Measurements from ENCODE around the gene KCNQ5.

KCNQ5 gene

DNA sequence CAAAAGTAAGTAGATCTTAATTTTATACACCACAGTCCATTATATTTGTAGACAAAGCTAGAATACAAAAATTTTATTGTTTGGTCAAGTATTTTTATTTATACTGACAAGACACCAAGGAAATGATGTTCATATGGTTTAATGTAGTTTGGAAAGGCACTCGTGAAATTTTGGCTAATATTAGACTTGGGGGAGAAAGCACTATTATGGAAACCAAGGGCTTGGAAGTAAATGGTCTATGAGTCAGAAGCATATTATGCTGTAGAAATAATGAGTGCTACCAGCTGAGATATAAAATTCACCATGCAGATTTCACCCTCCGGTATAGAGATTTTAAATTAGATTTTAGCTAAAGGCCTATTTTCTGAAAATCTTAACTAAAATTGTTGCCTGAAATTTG, 233.6 kb downstream of the KCNQ5 start:
- DNase-seq (ENCODE audit: low read depth) = no peak
- TF ChIP-seq, protein P1, sequence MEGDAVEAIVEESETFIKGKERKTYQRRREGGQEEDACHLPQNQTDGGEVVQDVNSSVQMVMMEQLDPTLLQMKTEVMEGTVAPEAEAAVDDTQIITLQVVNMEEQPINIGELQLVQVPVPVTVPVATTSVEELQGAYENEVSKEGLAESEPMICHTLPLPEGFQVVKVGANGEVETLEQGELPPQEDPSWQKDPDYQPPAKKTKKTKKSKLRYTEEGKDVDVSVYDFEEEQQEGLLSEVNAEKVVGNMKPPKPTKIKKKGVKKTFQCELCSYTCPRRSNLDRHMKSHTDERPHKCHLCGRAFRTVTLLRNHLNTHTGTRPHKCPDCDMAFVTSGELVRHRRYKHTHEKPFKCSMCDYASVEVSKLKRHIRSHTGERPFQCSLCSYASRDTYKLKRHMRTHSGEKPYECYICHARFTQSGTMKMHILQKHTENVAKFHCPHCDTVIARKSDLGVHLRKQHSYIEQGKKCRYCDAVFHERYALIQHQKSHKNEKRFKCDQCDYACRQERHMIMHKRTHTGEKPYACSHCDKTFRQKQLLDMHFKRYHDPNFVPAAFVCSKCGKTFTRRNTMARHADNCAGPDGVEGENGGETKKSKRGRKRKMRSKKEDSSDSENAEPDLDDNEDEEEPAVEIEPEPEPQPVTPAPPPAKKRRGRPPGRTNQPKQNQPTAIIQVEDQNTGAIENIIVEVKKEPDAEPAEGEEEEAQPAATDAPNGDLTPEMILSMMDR (IDR thresholded peaks at IDR 0.05; ENCODE audit: control insufficient read depth, extremely low read depth, insufficient read depth) = no peak
- no peak overlapping the region for H3K4me3 ChIP-seq (ENCODE audit: low read depth, low read length)

DNA sequence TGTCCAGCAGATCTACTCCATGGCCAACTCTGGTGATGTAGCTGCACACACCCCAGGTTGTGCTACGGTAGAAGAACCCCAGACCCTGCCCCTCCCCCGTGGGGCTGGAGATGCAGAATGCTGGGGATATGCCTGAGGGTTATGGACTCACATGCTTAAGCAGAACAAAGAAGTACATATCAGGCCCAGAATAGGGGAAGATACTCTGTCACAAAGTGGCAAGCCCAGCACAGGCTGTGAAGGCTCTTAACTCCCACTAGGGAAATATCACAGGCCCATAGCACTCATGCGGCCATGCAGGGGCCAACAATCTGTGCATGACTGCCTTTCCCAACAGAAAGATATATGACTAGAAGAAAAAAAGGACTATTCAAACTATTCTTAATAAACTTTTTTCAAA, 234.9 kb downstream of the KCNQ5 start:
- TF ChIP-seq, protein P1 (IDR thresholded peaks at IDR 0.05; ENCODE audit: control insufficient read depth, extremely low read depth, insufficient read depth) = no peak
- no peak for DNase-seq (ENCODE audit: low read depth)

DNA sequence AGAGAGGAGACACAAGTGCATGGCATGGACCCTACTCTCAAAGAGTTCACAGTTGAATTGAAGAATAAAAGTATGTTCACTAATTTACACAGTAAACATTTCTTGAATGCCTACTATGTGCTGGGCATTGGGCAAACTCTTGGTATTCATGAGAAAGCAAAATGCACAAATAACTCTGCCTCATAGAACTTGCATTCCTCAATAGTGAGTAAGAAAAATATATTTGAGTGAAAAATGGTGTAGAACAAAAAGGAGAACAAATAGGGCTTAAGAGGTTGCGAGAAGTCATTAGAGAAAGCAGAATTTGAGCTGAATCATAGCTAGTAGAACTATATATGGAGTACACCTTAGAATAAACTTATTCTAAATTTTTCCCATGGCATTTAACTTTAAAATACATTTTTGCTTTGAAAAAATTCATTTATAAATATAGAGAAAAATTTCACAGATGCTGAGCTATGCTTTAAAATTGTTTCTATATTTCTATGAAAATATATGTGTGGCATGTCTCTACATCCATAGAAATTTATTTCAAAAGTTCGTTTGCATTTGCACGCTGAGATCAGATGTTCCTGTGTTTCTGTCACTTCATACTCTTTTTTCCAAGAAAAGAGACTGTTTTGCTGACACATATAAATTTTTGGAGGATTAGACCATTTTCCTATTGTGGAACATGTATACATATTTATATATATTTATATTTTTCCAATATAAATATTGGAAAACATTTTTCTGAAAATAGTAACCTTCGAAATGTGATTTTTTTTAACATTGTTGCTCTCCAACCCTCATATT, 236.1 kb downstream of the KCNQ5 start:
- no peak overlapping the region for H3K4me3 ChIP-seq (ENCODE audit: low read depth, low read length)
- no peak for DNase-seq (ENCODE audit: low read depth)
- TF ChIP-seq, protein P1 (IDR thresholded peaks at IDR 0.05; ENCODE audit: control insufficient read depth, extremely low read depth, insufficient read depth) = no peak

More for the DNA sequence above, 234.9 kb downstream of the KCNQ5 start:
- H3K4me3 ChIP-seq (ENCODE audit: low read depth, low read length) = no peak overlapping the region

DNA sequence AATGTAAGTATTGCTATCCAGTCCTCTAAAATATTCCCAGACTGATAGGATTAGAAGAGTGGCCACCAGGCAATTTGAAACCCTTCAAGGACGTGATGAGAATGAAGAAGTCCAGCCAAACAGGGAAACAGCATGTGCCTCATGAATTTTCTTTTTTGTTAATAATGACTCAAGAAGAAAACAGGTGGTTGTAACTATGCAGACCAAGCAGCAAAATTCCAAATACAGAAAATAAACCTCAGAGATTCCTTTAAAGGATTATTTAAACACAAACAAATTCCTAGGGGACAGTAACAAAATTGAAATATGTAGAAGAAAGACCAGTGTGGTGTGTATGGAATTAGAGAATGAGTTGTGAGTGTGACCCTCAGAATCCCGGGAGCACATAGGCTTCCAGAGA, 239.2 kb downstream of the KCNQ5 start:
- no peak for DNase-seq (ENCODE audit: low read depth)
- H3K4me3 ChIP-seq (ENCODE audit: low read depth, low read length) = no peak overlapping the region
- TF ChIP-seq, protein P1 (IDR thresholded peaks at IDR 0.05; ENCODE audit: control insufficient read depth, extremely low read depth, insufficient read depth) = no peak

DNA sequence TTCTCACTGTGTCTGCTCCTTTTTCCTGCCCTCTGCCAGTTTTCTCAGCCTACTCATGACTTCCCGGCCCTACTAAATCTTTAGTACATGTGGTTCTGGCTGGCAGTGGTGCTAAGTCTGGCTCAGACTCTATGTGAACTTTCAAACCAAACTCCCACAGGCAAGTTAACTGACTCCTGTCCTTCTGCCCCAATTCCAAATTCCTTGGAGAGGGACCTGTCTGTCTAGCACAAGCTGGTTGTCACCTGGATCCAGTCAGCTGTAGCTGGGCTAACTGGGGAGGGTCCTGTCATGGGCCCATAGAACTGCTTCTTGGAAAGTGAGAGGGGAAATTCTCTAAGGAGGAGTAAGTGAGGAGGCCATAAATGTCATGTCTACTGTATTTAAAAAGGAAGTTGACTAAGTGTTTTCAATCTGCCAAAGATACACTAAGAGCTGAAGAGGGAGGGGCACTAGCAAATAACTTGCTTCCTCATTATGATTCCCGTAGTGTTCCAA, 240.1 kb downstream of the KCNQ5 start:
- DNase-seq (ENCODE audit: low read depth) = no peak
- TF ChIP-seq, protein P1 (IDR thresholded peaks at IDR 0.05; ENCODE audit: control insufficient read depth, extremely low read depth, insufficient read depth) = no peak
- H3K4me3 ChIP-seq (ENCODE audit: low read depth, low read length) = no peak overlapping the region

DNA sequence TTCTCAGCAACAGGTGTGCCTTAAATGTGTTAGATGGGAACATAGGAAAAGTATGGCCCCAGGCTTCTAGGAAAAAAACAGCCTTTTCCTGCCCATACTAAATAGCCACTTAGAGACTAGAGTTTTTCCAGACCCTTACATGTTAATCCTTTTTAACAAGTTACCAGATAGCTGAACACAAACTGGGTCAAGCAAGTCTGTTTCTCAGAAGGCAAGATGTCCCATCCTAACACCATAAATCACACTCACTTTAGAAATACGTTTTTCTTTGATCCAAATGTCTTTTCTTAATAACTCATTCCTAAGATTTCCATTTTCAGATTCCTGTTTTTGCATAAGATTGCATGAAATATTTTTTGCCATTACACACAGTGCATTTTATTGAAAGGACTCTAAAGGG, 241.3 kb downstream of the KCNQ5 start:
- H3K4me3 ChIP-seq (ENCODE audit: low read depth, low read length) = no peak overlapping the region
- no peak for DNase-seq (ENCODE audit: low read depth)
- TF ChIP-seq, protein P1 (IDR thresholded peaks at IDR 0.05; ENCODE audit: control insufficient read depth, extremely low read depth, insufficient read depth) = no peak

DNA sequence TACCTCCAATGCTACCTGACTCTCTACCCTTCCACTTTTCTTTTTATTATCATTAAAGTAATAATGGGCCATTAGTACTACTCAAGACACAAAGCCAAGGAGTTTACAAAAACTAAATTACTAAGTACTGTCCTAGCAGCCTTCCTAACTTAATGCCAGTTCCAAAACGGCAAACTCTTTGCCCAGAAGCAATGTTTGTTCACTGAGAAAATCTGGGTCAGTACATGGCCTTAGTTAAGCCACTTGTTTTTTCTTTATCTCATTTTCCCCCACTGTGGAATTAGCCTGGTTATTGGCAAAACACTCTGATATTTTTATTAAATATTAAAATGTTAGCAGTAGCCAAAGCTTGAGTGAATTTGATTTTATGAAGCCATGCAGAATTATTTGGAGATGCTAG, 242.4 kb downstream of the KCNQ5 start:
- no peak overlapping the region for H3K4me3 ChIP-seq (ENCODE audit: low read depth, low read length)
- no peak for DNase-seq (ENCODE audit: low read depth)
- TF ChIP-seq, protein P1 (IDR thresholded peaks at IDR 0.05; ENCODE audit: control insufficient read depth, extremely low read depth, insufficient read depth) = no peak
